Gastroesophageal sphincter (tissue), 4 donors: ENCODE measurements around the gene ZNF613. TPM values are rescaled to one million over a fixed set of nuclear protein-coding genes. Genes with fewer than 3 reads are reported as not detected.
A peak's percentile ranks its signal among the peaks of the same experiment; 100 is the strongest.

Experiments
- ATAC-seq: fragments of 150-250 bp; one replicate; pipeline ENCODE4 v1.9.1; 2016; ENCODE audit warnings: mild to moderate bottlenecking, moderate library complexity
- H3K27ac ChIP-seq, 4 donors: fragments of 200-600 bp; sonication (generic) in 3 of 4; 1 replicate in 3 of 4; 2 replicates in 1 of 4; pipeline ENCODE4 v1.5.1; 2016 to 2019
- H3K27me3 ChIP-seq: fragments of 200-600 bp; sonication (generic); one replicate; pipeline ENCODE4 v1.5.1; 2019
- H3K36me3 ChIP-seq, 2 donors: fragments of 200-600 bp; sonication (generic); one replicate each; pipeline ENCODE4 v1.5.1; 2019; ENCODE audit warnings: control low read depth in 1 of 2
- H3K4me1 ChIP-seq, 3 donors: fragments of 200-600 bp; sonication (generic); 1 replicate in 2 of 3; 2 replicates in 1 of 3; pipeline ENCODE4 v1.5.1; 2016 to 2019; ENCODE audit warnings: control low read depth in 2 of 3
- H3K4me3 ChIP-seq, 2 donors: fragments of 200-600 bp; sonication (generic); one replicate each; pipeline ENCODE4 v1.5.1; 2019; ENCODE audit warnings: mild to moderate bottlenecking in 1 of 2, moderate library complexity in 1 of 2
- H3K9me3 ChIP-seq, 3 donors: fragments of 200-600 bp; sonication (generic); one replicate each; pipeline ENCODE4 v1.5.1; 2017 to 2019; ENCODE audit warnings: control low read depth in 2 of 3
- EP300 ChIP-seq: sonication (generic); formaldehyde crosslinking; IDR thresholded peaks from one replicate; pipeline ENCODE4 v1.6.1; 2017; ENCODE audit warnings: antibody characterized with exemption, mild to moderate bottlenecking
- POLR2A ChIP-seq, 2 donors: fragments of 450-650 bp; IDR thresholded peaks; one replicate each; pipeline ENCODE4 v1.6.1; 2017; ENCODE audit warnings: antibody characterized with exemption in 2 of 2, mild to moderate bottlenecking in 2 of 2, moderate library complexity in 1 of 2
- POLR2AphosphoS5 ChIP-seq: sonication (generic); formaldehyde crosslinking; IDR thresholded peaks from one replicate; pipeline ENCODE4 v1.6.1; 2017; ENCODE audit warnings: antibody characterized with exemption
- WGBS, 2 donors: methylation state at CpG; one replicate each; pipeline ENCODE4 v1.1.5; 2018; ENCODE audit warnings: low coverage in 1 of 2; 5-methylcytosine and 5-hydroxymethylcytosine counted together
- total RNA-seq, 4 donors: library from RNA; depleted of rRNA; stranded (reverse); fragments of >200 nt; gene quantifications; one replicate each; pipeline ENCODE4 v1.1.0, GENCODE V29; 2016
- TF ChIP-seq, protein P1 (sequence below), 4 experiments: fragments of 200-600 bp in 2 of 4; fragments of 450-650 bp in 2 of 4; sonication (generic) in 1 of 4; IDR thresholded peaks; one replicate each; pipeline ENCODE4 v1.5.1; 2017 to 2019; ENCODE audit warnings: antibody characterized with exemption in 4 of 4, mild to moderate bottlenecking in 2 of 4, moderate library complexity in 2 of 4

ZNF613 gene
- total RNA-seq, 4 donors from 2014 or later: 4.6 to 7.7 (median 5.7) TPM

DNA sequence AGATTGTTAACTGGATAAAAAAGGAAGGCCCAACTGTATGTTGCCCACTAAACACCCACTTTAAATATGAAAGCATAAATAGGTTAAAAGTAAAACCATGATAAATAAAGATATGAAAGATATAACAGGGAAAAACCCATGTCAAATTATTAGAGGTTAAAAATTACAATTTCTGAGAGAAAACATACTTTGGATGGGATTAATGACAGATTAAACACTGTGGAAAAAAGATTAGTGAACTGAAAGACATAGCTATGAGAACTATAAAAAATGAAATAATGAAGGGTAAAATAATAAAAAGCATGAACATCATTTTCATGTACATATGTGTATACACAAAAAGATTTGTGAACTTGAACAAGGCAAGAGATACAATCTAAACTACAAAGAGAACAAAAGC is 37.3 kb upstream of the ZNF613 start:
- no peaks in the 10 kb centered on the region for H3K27me3 ChIP-seq
- peaks cover 19 to 65% of the 10 kb centered on the region in 2 donors for H3K36me3 ChIP-seq
- TF ChIP-seq POLR2AphosphoS5: no peak
- TF ChIP-seq, protein P1, sequence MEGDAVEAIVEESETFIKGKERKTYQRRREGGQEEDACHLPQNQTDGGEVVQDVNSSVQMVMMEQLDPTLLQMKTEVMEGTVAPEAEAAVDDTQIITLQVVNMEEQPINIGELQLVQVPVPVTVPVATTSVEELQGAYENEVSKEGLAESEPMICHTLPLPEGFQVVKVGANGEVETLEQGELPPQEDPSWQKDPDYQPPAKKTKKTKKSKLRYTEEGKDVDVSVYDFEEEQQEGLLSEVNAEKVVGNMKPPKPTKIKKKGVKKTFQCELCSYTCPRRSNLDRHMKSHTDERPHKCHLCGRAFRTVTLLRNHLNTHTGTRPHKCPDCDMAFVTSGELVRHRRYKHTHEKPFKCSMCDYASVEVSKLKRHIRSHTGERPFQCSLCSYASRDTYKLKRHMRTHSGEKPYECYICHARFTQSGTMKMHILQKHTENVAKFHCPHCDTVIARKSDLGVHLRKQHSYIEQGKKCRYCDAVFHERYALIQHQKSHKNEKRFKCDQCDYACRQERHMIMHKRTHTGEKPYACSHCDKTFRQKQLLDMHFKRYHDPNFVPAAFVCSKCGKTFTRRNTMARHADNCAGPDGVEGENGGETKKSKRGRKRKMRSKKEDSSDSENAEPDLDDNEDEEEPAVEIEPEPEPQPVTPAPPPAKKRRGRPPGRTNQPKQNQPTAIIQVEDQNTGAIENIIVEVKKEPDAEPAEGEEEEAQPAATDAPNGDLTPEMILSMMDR (IDR thresholded peaks at IDR 0.05): no peak
- H3K9me3 ChIP-seq: peaks cover 0 to 69% (median 14%) of the 10 kb centered on the region in 3 donors
- peaks cover 0 to 10% (median 0%) of the 10 kb centered on the region in 3 donors for H3K4me1 ChIP-seq
- H3K4me3 ChIP-seq: no peak overlapping the region
- no peak for ATAC-seq
- no peak overlapping the region for H3K27ac ChIP-seq

DNA sequence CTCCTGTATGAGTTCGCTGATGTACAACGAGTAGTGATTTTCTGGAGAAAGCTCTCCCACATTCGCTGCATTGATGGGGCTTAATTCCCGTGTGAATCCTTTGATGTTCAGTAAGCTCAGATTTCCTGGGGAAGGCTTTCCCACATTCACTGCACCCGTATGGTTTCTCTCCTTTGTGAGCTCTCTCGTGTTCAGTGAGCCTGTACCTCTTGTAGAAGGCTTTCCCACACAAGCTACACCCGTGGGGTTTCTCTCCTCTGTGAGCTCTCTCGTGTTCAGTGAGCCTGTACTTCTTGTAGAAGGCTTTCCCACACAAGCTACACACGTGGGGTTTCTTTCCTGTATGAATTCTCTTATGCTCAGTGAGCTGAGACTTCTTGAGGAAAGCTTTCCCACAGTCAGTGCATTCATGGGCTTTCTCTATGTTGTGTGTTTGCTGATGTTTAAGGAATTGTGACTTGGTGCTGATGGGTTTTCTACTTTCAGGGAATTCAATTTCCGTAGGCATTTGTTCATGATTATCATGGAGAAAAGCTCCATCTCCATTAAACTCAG is 36.0 kb upstream of the ZNF613 start:
- no peak overlapping the region for H3K27ac ChIP-seq
- no peak for TF ChIP-seq POLR2A (IDR thresholded peaks at IDR 0.05)
- no peak for TF ChIP-seq EP300
- TF ChIP-seq, protein P1 (IDR thresholded peaks at IDR 0.05): no peak
- TF ChIP-seq POLR2AphosphoS5: no peak
- H3K4me1 ChIP-seq: peaks cover 0 to 9% (median 0%) of the 10 kb centered on the region in 3 donors
- H3K4me3 ChIP-seq: no peak overlapping the region
- peaks cover 24 to 78% of the 10 kb centered on the region in 2 donors for H3K36me3 ChIP-seq
- peaks cover 0 to 79% (median 14%) of the 10 kb centered on the region in 3 donors for H3K9me3 ChIP-seq
- no peak for ATAC-seq
- H3K27me3 ChIP-seq: no peaks in the 10 kb centered on the region
- 92 to 96% methylated on average over 7 to 10 of the region's 10 CpGs for WGBS, 2 donors

DNA sequence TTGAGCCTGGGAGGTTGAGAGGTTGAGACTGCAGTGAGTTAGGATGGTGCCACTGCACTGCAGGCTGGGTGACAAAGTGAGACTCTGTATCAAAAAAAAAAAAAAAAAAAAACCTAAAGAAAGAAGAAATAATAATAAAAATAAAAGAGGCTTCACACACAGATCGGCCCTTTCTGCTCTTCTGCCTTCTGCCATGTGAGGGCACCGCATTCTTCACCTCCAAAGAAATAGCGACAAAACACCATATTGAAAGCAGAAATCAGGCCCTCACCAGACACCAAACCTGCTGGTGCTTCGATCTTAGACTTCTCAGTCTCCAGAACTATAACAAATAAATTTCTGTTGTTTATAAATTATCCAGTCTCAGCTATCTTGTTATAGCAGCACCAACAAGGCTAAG is 25.4 kb upstream of the ZNF613 start:
- TF ChIP-seq POLR2A (IDR thresholded peaks at IDR 0.05) (no peak), POLR2AphosphoS5 (no peak), EP300 (no peak)
- TF ChIP-seq, protein P1 (IDR thresholded peaks at IDR 0.05): no peak
- Histone ChIP-seq H3K27me3 (peaks cover 9% of the 10 kb centered on the region), H3K36me3 (peaks cover 7 to 55% of the 10 kb centered on the region in 2 donors), H3K27ac (no peak overlapping the region), H3K4me3 (no peak overlapping the region), H3K4me1 (peaks cover 0 to 16% (median 0%) of the 10 kb centered on the region in 3 donors), H3K9me3 (peaks cover 0 to 36% (median 0%) of the 10 kb centered on the region in 3 donors)
- no peak for ATAC-seq
- WGBS, 2 donors: 83 to 91% methylated on average over 4 of the region's 4 CpGs

DNA sequence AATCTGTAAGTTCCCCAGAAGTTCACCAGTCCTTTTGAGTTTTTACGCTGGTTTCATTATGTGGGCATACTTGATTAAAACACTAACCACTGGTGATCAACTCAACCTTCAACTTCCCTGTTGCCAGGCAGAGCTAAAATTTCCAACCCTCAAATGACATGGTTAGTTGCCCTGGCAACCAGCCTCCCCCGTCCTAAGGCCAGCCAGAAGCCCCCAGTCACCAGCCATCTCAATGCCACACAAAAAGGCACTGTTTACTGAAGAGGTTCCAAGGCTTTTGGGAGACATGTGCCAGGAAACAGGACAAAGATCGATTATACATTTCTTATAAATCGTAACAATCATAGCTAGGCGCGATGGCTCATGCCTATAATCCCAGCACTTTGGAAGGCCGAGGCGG is 24.1 kb upstream of the ZNF613 start:
- no peak for ATAC-seq
- Histone ChIP-seq H3K4me3 (peak overlapping the region in 1 of 2 donors; percentile 67), H3K27ac (peak overlapping the region in 2 of 4 donors; percentile 83 to 87), H3K27me3 (peaks cover 22% of the 10 kb centered on the region), H3K36me3 (peaks cover 7 to 41% of the 10 kb centered on the region in 2 donors), H3K9me3 (peaks cover 0 to 30% (median 0%) of the 10 kb centered on the region in 3 donors), H3K4me1 (peaks cover 0 to 16% (median 0%) of the 10 kb centered on the region in 3 donors)
- TF ChIP-seq, protein P1 (IDR thresholded peaks at IDR 0.05): no peak
- TF ChIP-seq EP300 (no peak), POLR2AphosphoS5 (no peak), POLR2A (IDR thresholded peaks at IDR 0.05) (no peak)
- WGBS, 2 donors: 51 to 67% methylated on average over 5 of the region's 8 CpGs
